Fibroblast of the aortic adventitia (primary cell): ENCODE data around the gene EXOSC2. TPM values are rescaled to one million over a fixed set of nuclear protein-coding genes. Genes with fewer than 3 reads are reported as not detected.

Experiments
- DNase-seq: peaks from one replicate; pipeline ENCODE4 v3.0.0-alpha.2; 2010; ENCODE audit warnings: low read depth
- H3K4me3 ChIP-seq: 2 replicates; pipeline ENCODE4 v1.5.1; 2011; ENCODE audit warnings: low read depth, mild to moderate bottlenecking, control low read depth, low read length, moderate library complexity
- total RNA-seq: library from RNA; depleted of rRNA; stranded (reverse); fragments of >200 nt; gene quantifications from 2 replicates; pipeline ENCODE4 v1.2.3, GENCODE V29; 2012; ENCODE audit warnings: low replicate concordance
- TF ChIP-seq, protein P1 (sequence below): IDR thresholded peaks from 2 replicates; pipeline ENCODE4 v1.5.1; 2011; ENCODE audit warnings: mild to moderate bottlenecking, low read length, control low read depth, inconsistent platforms; ENCODE audit not compliant: insufficient read depth

EXOSC2 gene
- total RNA-seq, 1 donor, result 31.5 TPM

DNA sequence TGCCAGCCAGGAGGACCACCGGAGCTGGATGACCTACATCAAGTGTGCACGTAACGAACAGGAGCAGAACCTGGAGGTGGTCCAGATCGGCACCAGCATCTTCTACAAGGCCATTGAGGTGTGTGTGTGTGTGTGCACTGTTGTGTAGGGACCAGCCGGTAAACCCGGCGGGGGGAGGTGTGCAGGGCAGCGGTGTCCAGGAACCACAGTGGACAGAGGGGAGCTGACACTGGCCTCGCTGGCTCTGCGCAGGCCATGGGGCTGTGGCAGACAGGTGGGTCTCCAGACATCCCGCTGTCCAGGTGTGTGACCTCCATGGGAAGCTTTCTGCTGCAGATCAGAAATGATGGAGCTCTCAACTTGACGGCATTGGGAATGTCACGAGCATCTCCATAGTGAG lies 25.4 kb upstream of the EXOSC2 start:
- no peak for DNase-seq
- H3K4me3 ChIP-seq, result no peak overlapping the region
- TF ChIP-seq, protein P1, sequence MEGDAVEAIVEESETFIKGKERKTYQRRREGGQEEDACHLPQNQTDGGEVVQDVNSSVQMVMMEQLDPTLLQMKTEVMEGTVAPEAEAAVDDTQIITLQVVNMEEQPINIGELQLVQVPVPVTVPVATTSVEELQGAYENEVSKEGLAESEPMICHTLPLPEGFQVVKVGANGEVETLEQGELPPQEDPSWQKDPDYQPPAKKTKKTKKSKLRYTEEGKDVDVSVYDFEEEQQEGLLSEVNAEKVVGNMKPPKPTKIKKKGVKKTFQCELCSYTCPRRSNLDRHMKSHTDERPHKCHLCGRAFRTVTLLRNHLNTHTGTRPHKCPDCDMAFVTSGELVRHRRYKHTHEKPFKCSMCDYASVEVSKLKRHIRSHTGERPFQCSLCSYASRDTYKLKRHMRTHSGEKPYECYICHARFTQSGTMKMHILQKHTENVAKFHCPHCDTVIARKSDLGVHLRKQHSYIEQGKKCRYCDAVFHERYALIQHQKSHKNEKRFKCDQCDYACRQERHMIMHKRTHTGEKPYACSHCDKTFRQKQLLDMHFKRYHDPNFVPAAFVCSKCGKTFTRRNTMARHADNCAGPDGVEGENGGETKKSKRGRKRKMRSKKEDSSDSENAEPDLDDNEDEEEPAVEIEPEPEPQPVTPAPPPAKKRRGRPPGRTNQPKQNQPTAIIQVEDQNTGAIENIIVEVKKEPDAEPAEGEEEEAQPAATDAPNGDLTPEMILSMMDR, result no peak

DNA sequence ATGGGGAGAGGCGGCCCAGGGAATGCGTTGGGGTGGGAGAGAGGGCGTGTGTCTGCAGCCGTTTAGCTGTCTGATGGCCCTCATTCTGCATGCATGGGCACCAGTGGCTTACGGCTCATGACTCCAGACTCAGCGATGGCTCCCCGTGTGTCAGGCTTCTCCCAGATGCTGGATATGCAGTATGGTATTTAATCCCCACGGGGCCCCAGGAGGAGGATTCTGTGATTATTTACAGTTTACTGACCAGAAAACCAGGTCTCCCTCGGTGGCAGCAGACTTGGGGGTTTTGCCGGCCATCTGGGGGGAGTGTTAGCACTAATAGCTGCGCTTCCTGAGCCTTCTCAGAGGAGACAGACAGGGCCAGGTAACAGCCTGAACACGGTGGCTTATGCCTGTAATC lies 24.9 kb upstream of the EXOSC2 start:
- H3K4me3 ChIP-seq, result no peak overlapping the region
- TF ChIP-seq, protein P1, result no peak
- no peak for DNase-seq

DNA sequence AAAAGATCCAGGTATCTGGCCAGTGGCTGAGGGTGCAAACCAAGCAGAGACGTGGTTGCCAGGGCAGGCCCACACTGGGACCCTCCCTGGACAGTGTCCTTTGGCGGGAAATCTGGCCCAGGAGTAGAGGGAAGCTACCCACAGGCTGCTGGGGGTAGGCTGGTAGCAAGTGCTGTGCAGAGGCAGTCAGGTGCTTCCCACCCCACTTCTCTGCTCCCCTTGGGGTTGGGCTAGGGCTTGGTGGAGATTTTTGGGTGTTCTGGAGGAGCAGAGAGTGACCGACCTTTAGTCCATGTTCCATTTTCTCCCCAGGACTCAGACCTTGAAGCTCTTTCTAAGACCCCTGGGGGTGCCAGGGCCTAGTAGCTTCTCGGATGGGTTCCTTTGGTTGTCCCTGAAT lies 23.6 kb upstream of the EXOSC2 start:
- no peak for DNase-seq
- TF ChIP-seq, protein P1, result no peak
- no peak overlapping the region for H3K4me3 ChIP-seq

DNA sequence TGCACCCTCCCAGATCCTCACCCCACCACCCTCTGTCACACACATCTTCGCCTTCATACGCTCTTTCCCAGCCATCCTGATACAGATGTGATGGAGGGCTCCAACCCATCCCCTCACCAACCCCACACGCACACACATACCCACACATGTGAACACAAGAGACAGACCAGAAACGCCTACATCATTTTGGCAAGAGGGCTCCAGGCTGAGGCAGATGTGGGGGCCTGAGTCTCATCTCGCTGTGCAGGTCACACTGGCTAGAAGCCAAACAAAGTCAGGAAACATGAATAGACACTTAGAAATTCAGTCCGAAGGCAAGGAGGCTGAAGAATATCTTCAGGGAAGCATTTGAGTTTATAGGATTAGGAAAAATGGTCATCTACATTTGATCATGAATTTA lies 22.9 kb upstream of the EXOSC2 start:
- DNase-seq, result no peak
- no peak overlapping the region for H3K4me3 ChIP-seq
- TF ChIP-seq, protein P1, result no peak

DNA sequence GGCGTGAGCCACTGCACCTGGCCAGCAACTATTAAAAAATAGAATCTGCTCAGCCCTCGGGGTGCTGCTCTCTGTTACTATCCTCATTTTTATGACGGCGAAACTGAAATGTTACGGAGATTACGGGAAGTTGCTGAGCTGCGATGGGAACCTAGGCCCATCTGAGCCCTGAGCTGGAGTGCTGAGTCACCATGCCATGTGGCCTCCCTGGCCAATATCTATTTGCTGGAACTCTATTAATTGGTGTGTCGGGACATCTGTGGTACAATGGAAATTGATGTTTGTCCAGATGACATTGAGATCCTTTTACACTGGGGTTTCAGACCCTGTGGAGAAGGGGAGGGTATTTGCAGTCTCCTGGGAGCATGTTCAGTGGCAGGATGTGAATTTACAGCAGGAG lies 21.1 kb upstream of the EXOSC2 start:
- H3K4me3 ChIP-seq, result no peak overlapping the region
- no peak for DNase-seq
- TF ChIP-seq, protein P1, result no peak

DNA sequence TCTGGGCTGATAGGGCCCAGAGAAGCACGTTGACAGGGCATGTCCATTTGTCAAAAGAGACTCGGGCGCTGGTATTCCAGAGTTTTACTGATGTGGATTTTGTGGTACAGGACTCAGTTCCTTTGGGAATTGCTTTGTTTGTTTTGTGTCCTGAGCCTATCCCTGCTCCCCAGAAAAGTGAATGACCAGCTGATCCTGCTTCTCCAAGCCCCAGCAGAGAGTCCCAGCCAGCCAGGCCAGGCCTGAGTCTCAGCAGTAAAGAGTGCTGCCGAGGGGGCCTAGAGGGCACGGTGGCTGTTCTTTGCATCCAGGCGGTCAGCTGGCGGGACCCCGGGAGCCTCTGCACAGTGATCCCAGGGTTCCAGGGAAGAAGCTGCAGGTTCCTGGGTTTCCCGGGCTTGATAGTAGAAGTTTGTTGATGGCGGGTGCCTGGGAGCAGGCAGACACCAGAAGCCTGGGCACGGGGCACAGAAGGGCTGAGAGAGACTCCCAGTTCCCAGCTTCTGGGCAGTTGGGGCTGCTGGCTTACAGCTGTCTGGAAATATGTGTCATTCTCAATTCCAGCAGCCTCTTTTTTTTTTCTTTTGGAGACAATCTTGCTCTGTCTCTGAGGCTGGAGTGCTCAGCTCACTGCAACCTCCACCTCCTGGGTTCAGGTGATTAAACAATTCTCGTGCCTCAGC lies 20.5 kb upstream of the EXOSC2 start:
- TF ChIP-seq, protein P1, result no peak
- no peak for DNase-seq
- no peak overlapping the region for H3K4me3 ChIP-seq

DNA sequence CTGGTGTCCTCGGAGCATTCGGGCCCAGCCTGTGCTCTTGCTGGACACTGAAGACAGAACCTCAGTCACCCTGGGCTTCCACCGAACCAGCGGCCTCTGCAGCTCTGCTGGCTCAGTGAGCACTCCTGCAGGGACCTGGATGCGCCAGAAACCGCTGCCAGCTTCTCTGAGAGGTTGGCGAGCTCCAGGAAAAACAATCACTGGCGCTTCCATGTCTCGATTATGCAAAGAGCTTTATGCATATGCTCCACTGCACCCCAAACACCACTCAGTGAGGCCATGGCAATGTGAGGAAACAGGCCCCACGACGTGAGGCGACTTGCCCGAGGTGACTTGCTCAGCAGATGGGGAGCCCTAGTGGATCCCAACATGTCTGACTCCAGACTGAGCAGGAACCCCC lies 18.2 kb upstream of the EXOSC2 start:
- H3K4me3 ChIP-seq, result no peak overlapping the region
- DNase-seq, result no peak
- TF ChIP-seq, protein P1, result no peak
